Pulmonary artery endothelial cell (primary cell): ENCODE measurements around the gene RCAN1. TPM values are rescaled to one million over a fixed set of nuclear protein-coding genes. Genes with fewer than 3 reads are reported as not detected.
A peak's percentile ranks its signal among the peaks of the same experiment; 100 is the strongest.
"Not testable (repeated sequence)": the region's sequence is repeated elsewhere in the genome, so short reads cannot be mapped to it uniquely, and the experiment has no call there.

Experiments used
- DNase-seq: peaks from one replicate; pipeline ENCODE4 v3.0.0-alpha.2; 2011; ENCODE audit warnings: low read depth, low spot score
- total RNA-seq: library from RNA; depleted of rRNA; stranded (reverse); fragments of >200 nt; gene quantifications from 2 replicates; pipeline ENCODE4 v1.2.3, GENCODE V29; 2014

Gene RCAN1
- total RNA-seq, 1 donor from 2014 or later, result 20.6 TPM

DNA sequence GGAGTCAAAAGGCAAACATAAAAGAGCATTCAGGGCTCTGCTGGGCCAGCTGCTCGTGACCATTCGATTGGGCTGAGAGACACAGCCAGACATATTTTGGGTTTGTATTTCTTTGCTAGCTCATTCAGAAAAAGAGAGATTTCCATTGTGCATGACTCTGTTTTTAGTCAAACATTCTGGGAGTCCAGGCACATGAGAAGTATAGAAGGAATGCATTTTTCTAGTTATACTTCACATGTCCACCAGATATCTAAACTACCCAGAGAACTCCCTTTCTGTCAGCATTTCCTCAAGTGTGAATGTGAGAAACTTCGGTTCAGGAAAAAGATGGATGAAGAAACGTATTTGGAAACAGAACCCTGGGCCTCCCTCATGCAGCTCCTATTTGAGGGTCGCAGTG lies 96.6 kb downstream of the RCAN1 start:
- DNase-seq, result no peak

DNA sequence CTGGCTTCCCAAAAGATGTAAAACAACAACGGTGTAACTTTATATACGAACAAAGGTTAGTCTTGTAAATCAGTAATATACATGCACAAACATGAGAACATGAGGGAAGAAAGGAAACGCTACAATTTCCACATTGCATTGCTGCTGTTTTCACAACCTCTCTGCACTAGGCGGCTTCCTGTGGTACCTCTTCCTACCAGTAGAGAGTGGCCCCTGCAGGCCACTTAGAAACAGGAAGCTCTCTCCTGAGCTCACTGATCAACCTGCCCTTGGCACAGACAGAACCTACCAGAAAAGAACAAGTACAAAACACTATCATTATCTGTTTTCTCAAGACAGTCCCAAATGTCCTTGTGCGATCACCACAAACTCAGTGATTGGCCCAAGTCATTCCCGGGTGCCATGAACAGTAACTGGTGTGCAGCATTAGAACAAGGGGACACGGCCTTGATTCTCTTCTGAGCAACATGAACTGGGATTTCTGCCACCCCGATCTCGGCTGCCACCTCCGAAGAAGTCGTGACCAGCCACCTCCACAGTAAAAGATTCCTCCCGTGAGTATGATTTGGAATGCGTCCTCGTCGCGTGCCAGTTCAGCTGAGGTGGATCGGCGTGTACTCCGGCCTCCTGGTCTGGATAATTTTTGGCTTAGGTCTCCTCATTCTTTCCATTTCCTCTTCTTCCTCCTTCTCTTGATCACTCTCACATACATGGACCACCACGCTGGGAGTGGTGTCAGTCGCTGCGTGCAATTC lies 97.2 kb downstream of the RCAN1 start:
- no peak for DNase-seq

- DNase-seq, result no peak
Observed at GRCh38 chr21:34517039-34517438, 97.9 kb downstream of the RCAN1 start.

GRCh38 chr21:34514576-34515115 lies 100.3 kb downstream of the RCAN1 start:
- DNase-seq, result no peak

GRCh38 chr21:34513129-34513675 lies 101.7 kb downstream of the RCAN1 start:
- DNase-seq, result no peak

GRCh38 chr21:34511787-34512455 lies 103.0 kb downstream of the RCAN1 start, which contains the start of gene KCNE1:
TSS of gene KCNE1 (minus strand) at chr21:34512210. CDS start at chr21:34449634, 62,576 bp downstream.
- DNase-seq, result no peak

DNA sequence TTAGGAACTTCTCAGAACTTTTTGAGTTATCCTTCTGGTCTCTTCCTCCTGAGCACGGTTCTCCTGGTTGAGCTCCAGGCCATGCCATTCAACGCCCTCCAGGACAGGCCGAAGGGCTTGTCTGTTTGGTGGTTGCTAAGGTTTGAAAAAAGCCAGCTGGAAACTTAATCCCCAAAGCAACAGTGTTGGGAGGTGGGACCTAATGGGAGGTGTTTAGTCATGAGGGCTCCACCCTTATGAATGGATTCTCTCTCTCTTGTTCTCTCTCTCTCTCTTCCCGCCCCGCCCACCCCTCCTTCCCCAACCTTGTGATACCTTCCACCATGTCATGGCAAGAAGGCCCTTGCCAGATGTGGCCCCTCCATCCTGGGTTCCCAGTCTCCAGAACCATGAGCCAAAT lies 103.7 kb downstream of the RCAN1 start:
- DNase-seq, result no peak

- peak; percentile 35 for DNase-seq
Observed at GRCh38 chr21:34510148-34511142, 104.5 kb downstream of the RCAN1 start.

DNA sequence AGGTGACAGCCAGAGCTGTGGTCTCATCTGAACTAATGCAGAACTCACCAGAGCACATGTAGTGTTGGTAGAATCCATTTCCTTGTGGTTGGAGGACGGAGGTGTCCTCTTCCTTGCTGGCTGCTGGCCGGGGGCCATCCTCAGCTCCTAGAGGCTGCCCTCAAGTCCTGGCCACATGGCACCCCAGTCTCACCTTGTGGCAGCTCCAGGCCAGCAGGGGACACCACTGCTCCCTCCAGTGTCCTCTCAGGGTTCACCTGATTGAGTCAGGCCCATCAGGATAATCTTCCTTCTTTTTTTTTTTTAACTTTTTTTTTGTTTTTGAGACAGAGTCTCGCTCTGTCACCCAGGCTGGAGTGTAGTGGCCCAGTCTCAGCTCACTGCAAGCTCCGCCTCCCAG lies 105.8 kb downstream of the RCAN1 start:
- no peak for DNase-seq

DNA sequence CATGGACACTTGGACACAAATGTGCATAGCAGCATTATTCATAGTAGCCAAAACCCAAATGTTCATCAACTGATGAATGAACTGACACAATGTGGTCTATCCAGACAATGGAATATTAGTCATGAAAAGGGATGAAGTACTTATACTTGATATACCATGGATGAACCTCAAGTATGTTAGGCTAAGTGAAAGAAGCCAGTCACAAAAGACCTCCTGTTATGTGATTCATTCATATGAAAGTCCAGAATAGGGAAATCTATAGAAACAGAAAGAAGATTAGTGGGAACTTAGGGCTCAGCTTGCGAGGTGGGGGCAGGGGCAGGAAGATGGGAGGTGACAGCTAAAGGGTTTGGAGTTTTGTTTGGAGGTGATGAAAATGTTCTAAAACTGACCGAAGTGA lies 110.3 kb downstream of the RCAN1 start:
- no peak for DNase-seq

- DNase-seq, result no peak
Observed at GRCh38 chr21:34502480-34503106, 112.3 kb downstream of the RCAN1 start.

DNA sequence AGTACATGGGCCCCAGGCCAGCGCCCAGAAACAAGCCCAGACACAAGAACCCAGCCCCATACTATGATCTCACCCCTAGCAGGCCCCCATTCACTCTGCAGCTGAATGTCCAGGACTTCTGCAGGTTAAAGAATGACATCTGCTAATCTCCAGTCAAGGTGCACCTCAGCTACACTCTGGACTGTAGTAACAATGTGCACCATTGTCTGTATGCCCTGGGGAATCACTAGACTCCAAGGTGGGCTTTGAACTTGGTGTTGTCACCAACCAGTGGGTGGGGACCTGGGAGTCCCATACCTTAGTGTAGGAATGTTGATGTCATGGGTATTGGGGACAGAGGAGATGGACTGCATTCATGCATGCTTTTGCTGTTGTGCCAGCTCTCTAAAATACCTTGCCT lies 113.2 kb downstream of the RCAN1 start:
- DNase-seq, result no peak

DNA sequence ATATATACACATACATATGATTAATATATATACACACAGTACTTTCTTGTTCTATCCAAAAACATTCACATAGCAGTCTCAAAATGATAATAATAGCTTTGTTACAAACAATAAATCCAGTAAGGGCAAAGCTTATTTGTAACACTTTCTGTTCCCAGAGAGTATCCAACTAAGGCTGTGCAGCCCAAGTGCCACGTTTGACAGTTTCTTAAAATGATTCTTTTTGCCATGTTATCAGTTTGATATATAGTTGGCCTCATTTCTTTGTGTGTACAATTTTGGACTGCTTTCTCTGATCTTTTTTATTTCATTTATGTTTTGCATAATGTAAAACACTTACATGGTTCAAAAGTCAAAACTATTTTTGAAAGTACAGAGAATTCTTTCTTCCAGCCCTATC lies 114.7 kb downstream of the RCAN1 start:
- DNase-seq, result no peak

- DNase-seq, result no peak
Observed at GRCh38 chr21:34499116-34499515, 115.8 kb downstream of the RCAN1 start.

DNA sequence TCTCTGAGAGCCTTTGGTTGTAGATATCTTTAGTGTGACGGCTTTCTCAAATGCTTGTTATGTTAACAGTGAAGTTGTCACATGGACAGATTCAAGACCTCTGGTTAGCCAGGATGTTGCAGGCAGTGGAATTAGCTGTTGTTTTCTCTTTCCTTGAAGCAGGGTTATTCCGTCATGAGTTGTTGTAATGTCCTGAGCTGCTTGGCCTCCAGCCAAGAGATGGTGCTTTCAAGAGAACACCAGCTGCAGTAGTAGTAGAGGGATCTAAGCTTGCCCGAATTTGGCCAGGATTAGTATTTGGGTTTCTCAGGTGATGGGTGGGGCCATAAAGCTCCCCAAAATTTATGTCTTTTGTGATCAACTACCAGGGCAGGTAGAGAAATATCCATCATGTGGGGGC lies 116.3 kb downstream of the RCAN1 start:
- no peak for DNase-seq

GRCh38 chr21:34483854-34484253 lies 131.1 kb downstream of the RCAN1 start:
- not testable (repeated sequence) for DNase-seq

DNA sequence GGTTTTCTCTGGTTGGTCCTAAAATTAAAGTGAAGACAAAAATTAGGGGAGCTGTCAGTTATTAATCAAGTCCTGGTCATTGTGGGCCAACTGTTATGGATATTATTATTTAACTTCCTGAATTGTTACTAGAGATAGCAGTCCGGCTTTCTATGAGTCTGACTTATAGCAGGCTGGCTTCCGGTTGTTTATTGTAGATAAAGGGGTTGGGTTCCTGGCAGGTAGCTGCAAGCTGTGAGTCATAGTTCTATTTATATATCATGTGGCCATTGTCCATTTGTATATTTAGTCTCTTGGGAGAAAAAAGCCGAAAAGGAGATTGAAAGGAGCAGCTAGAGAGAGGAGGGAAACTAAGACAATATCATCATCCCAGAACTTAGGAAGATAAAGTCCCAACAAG lies 131.5 kb downstream of the RCAN1 start:
- DNase-seq, result not testable (repeated sequence)

DNA sequence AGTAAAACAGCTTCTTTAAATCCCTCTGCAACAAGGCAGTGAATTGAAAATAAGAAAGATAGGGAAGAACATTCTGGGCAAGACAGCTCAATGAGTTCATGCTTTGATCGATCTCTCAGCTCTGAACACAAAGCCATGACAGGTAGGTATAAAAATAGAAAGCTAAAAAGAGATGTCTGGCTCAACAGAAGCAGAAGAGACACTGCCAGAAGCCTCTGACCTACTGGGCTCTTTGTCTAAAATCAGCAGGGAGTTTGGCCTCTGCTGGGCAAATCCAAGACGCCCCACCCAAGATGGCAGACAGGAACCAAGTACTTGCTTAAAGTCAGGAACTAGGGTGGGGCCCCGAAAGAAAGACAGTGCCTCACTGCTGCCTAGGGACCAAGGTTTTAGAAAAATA lies 147.6 kb downstream of the RCAN1 start:
- not testable (repeated sequence) for DNase-seq
